Measurements from ENCODE around the gene FAM47B. TPM values are rescaled to one million over a fixed set of nuclear protein-coding genes. Genes with fewer than 3 reads are reported as not detected.

FAM47B gene
- total RNA-seq, 2 donors from 2014 or later: not detected

DNA sequence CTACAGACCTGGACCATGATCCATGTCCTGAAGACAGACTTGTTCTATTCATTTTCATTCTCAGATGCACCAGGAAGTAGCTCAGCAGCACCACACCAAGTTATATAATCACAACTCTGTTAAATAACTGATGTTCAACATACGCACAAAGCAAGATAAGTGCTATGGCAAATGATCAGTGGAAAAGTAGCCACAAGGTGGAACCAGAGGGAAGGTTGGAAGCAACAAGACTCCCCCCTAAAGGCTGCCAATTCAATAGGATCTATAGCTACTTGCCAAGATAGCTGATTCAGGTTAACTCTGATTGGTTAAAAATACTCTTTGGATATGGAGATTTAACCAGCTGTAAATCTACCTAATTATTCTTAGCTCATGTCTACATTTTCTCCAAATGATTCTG lies 23.7 kb upstream of the FAM47B start:
- TF ChIP-seq, protein P1, sequence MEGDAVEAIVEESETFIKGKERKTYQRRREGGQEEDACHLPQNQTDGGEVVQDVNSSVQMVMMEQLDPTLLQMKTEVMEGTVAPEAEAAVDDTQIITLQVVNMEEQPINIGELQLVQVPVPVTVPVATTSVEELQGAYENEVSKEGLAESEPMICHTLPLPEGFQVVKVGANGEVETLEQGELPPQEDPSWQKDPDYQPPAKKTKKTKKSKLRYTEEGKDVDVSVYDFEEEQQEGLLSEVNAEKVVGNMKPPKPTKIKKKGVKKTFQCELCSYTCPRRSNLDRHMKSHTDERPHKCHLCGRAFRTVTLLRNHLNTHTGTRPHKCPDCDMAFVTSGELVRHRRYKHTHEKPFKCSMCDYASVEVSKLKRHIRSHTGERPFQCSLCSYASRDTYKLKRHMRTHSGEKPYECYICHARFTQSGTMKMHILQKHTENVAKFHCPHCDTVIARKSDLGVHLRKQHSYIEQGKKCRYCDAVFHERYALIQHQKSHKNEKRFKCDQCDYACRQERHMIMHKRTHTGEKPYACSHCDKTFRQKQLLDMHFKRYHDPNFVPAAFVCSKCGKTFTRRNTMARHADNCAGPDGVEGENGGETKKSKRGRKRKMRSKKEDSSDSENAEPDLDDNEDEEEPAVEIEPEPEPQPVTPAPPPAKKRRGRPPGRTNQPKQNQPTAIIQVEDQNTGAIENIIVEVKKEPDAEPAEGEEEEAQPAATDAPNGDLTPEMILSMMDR (IDR thresholded peaks at IDR 0.05): peak; percentile 8 to 48 (median 20)
- no peak for TF ChIP-seq POLR2A (IDR thresholded peaks at IDR 0.05)
- Histone ChIP-seq H3K27ac (no peak overlapping the region), H3K9me3 (no peaks in the 10 kb centered on the region), H3K36me3 (replicated peaks in 1 of 2; ENCODE audit: insufficient read depth in 1 of 2, low read depth in 2 of 2) (no peaks in the 10 kb centered on the region), H3K4me1 (no peaks in the 10 kb centered on the region), H3K27me3 (no peaks in the 10 kb centered on the region), H3K4me3 (no peak overlapping the region)
- intact Hi-C loops (cut with DNase I): no loop called here
- ATAC-seq (no peak), DNase-seq (peak in 3 of 4 donors; percentile 4 to 24 (median 24))
- 0 to 5% methylated on average over 1 of the region's 1 CpG for WGBS, 2 donors

DNA sequence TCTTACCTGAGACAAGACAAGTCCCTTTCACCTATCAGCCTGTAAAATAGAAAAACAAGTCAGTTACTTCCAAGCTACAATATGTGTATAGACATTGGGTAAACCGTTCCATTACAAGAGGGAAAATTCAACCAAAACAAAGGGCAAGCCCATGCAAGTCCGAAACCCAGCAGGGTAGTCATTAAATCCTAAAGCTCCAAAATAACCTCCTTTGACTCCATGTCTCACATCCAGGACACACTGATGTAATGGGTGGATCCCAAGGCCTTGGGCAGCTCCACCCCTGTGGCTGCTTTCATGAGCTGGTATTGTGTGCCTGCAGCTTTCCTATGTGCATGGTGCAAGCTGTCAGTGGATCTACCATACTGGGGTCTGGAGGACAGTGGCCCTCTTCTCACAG lies 14.7 kb upstream of the FAM47B start:
- no peak overlapping the region for H3K4me3 ChIP-seq
- TF ChIP-seq, protein P1 (IDR thresholded peaks at IDR 0.05): no peak
- no peak for TF ChIP-seq POLR2A (IDR thresholded peaks at IDR 0.05)
- 80 to 88% methylated on average over 2 of the region's 2 CpGs for WGBS, 2 donors

DNA sequence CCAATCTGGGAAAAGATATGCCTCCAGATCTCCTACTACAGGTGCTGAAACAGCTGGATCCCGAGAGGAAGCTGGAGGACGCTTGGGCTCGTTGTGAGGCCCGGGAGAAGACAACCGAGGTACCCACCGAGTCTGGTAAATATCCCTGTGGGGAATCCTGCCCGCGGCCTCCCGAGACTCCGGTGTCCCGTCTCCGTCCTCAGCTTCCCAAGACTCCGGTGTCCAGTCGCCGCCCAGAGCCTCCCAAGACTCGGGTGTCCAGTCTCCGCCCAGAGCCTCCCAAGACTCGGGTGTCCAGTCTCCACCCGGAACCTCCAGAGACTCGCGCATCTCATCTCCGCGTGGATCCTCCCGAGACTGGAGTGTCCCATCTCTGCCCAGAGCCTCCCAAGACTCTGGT lies 639 bp downstream of the FAM47B start:
- Histone ChIP-seq H3K27ac (no peak overlapping the region), H3K4me1 (no peaks in the 10 kb centered on the region), H3K27me3 (no peaks in the 10 kb centered on the region), H3K36me3 (replicated peaks in 1 of 2; ENCODE audit: insufficient read depth in 1 of 2, low read depth in 2 of 2) (no peaks in the 10 kb centered on the region), H3K4me3 (no peak overlapping the region), H3K9me3 (no peaks in the 10 kb centered on the region)
- ATAC-seq (no peak), DNase-seq (peak in 1 of 4 donors; percentile 11)
- no peak for TF ChIP-seq POLR2A (IDR thresholded peaks at IDR 0.05)
- TF ChIP-seq, protein P1 (IDR thresholded peaks at IDR 0.05): no peak
- WGBS, 2 donors: 85% methylated on average over 12 of the region's 24 CpGs; no CpG with 5 or more reads in 1 of the 2 donors
- intact Hi-C loops (cut with DNase I): no loop called here

More for the DNA sequence above, 14.7 kb upstream of the FAM47B start:
- H3K36me3 ChIP-seq (replicated peaks in 1 of 2; ENCODE audit: insufficient read depth in 1 of 2, low read depth in 2 of 2): no peaks in the 10 kb centered on the region
- no peaks in the 10 kb centered on the region for H3K9me3 ChIP-seq
- intact Hi-C loops (cut with DNase I): no loop called here
- H3K27ac ChIP-seq: no peak overlapping the region
- ATAC-seq (no peak), DNase-seq (no peak)
- no peaks in the 10 kb centered on the region for H3K27me3 ChIP-seq
- no peaks in the 10 kb centered on the region for H3K4me1 ChIP-seq

DNA sequence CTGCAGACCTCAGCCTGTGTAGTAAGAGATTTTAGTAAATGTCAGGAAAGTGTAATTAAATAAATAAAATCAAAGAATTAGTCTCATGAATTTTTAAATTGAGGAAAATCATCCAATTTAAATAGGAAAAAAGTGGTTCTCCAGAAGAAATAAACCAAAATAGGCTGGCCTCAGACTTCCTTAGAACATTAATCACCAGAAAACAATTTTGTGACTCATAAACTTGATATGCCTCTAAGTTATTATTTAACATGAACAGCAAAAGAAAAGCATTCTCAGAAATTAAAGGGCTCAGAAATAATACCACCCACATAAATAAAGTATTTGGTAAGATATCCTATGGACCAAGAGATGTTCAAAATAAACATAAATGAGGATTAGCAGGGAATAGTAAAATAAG lies 14.3 kb downstream of the FAM47B start:
- ATAC-seq (no peak), DNase-seq (no peak)
- intact Hi-C loops (cut with DNase I): no loop called here
- H3K4me1 ChIP-seq: no peaks in the 10 kb centered on the region
- no peak for TF ChIP-seq POLR2A (IDR thresholded peaks at IDR 0.05)
- TF ChIP-seq, protein P1 (IDR thresholded peaks at IDR 0.05): no peak
- H3K9me3 ChIP-seq: no peaks in the 10 kb centered on the region
- H3K27ac ChIP-seq: no peak overlapping the region
- H3K27me3 ChIP-seq: no peaks in the 10 kb centered on the region
- no peak overlapping the region for H3K4me3 ChIP-seq
- H3K36me3 ChIP-seq (replicated peaks in 1 of 2; ENCODE audit: insufficient read depth in 1 of 2, low read depth in 2 of 2): no peaks in the 10 kb centered on the region

DNA sequence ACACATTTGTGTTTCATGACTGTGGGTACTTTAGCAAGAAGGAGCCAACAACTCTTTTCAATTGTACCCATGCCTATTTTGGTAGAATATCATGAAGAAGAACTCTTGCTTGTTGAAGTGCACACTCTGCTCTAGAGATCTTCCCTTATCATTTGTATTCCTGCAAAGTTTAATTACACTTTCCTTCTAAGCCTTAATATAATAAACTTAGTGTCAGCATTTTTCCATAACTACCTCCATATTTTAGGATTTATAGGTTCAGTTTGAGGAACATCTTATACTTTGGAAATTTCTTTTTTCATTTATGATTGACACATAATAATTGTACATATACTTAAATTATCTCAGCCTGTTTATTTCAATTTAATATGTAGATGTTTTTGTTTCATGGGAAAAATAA lies 19.1 kb downstream of the FAM47B start:
- Histone ChIP-seq H3K27ac (no peak overlapping the region), H3K9me3 (no peaks in the 10 kb centered on the region), H3K36me3 (replicated peaks in 1 of 2; ENCODE audit: insufficient read depth in 1 of 2, low read depth in 2 of 2) (no peaks in the 10 kb centered on the region), H3K4me3 (no peak overlapping the region), H3K27me3 (no peaks in the 10 kb centered on the region), H3K4me1 (no peaks in the 10 kb centered on the region)
- ATAC-seq (no peak), DNase-seq (no peak)
- intact Hi-C loops (cut with DNase I): no loop called here
- TF ChIP-seq, protein P1 (IDR thresholded peaks at IDR 0.05): no peak
- no peak for TF ChIP-seq POLR2A (IDR thresholded peaks at IDR 0.05)
